SK-MEL-5 (cell line): ENCODE data around the gene COL9A3. TPM values are rescaled to one million over a fixed set of nuclear protein-coding genes. Genes with fewer than 3 reads are reported as not detected.

Source experiments
- DNase-seq: peaks from one replicate; pipeline ENCODE4 v3.0.0-alpha.2; 2016; ENCODE audit warnings: low read depth, low spot score
- in situ Hi-C: cut with HindIII; loops from 2 replicates; pipeline ENCODE4 v1.10.0; 2016; ENCODE audit warnings: low sequenced_read_pairs, high pct_unique_total_duplicates, low pct_unique_long_range_greater_than_20kb
- total RNA-seq: library from RNA; depleted of rRNA; stranded (reverse); fragments of >200 nt; shearing (Covaris generic); gene quantifications from 2 replicates; pipeline ENCODE4 v1.2.3, GENCODE V29; 2014

The COL9A3 gene
- total RNA-seq, 1 experiment from 2014 or later, result 8.6 TPM

- no peak for DNase-seq
- in situ Hi-C loops, result no loop called here
These were observed 24.5 kb upstream of the COL9A3 start for GRCh38 chr20:62792182-62792939.

GRCh38 chr20:62792940-62793756 is 23.7 kb upstream of the COL9A3 start:
- in situ Hi-C loops, result no loop called here
- no peak for DNase-seq

GRCh38 chr20:62793757-62794006 is 23.2 kb upstream of the COL9A3 start:
- in situ Hi-C loops, result no loop called here
- DNase-seq, result no peak

GRCh38 chr20:62794007-62794724 is 22.7 kb upstream of the COL9A3 start:
- DNase-seq, result peak; percentile 96
- in situ Hi-C loops, result no loop called here

- DNase-seq, result peak; percentile 52
- in situ Hi-C loops, result no loop called here
These were observed 21.7 kb upstream of the COL9A3 start for GRCh38 chr20:62795023-62795761.

- in situ Hi-C loops, result no loop called here
- no peak for DNase-seq
These were observed 20.0 kb upstream of the COL9A3 start for GRCh38 chr20:62796699-62797491.

GRCh38 chr20:62797671-62798532 is 18.9 kb upstream of the COL9A3 start:
- DNase-seq, result no peak
- in situ Hi-C loops, result no loop called here

- no peak for DNase-seq
- in situ Hi-C loops, result no loop called here
These were observed 17.8 kb upstream of the COL9A3 start for GRCh38 chr20:62799036-62799435.

- in situ Hi-C loops, result no loop called here
These were observed 17.4 kb upstream of the COL9A3 start for GRCh38 chr20:62799459-62799858.

GRCh38 chr20:62799873-62800272 is 17.0 kb upstream of the COL9A3 start:
- no peak for DNase-seq
- in situ Hi-C loops, result no loop called here

More at GRCh38 chr20:62799459-62799858, 17.4 kb upstream of the COL9A3 start:
- DNase-seq, result no peak

- in situ Hi-C loops, result no loop called here
- no peak for DNase-seq
These were observed 16.3 kb upstream of the COL9A3 start for GRCh38 chr20:62800314-62801259.

GRCh38 chr20:62801284-62802010 is 15.4 kb upstream of the COL9A3 start:
- no peak for DNase-seq
- in situ Hi-C loops, result no loop called here

GRCh38 chr20:62802026-62802712 is 14.7 kb upstream of the COL9A3 start:
- DNase-seq, result no peak
- in situ Hi-C loops, result no loop called here

GRCh38 chr20:62804021-62804626 is 12.7 kb upstream of the COL9A3 start:
- DNase-seq, result no peak
- in situ Hi-C loops, result no loop called here
